GM21360 (cell line): ENCODE results near the gene TMPRSS4.

Experiments used
- ATAC-seq: cut with Tn5 transposase; IDR thresholded peaks from one replicate; pipeline ENCODE4 v1.9.1; 2021; ENCODE audit warnings: mild to moderate bottlenecking, moderate library complexity; ENCODE audit not compliant: unreplicated experiment

TMPRSS4 gene

DNA sequence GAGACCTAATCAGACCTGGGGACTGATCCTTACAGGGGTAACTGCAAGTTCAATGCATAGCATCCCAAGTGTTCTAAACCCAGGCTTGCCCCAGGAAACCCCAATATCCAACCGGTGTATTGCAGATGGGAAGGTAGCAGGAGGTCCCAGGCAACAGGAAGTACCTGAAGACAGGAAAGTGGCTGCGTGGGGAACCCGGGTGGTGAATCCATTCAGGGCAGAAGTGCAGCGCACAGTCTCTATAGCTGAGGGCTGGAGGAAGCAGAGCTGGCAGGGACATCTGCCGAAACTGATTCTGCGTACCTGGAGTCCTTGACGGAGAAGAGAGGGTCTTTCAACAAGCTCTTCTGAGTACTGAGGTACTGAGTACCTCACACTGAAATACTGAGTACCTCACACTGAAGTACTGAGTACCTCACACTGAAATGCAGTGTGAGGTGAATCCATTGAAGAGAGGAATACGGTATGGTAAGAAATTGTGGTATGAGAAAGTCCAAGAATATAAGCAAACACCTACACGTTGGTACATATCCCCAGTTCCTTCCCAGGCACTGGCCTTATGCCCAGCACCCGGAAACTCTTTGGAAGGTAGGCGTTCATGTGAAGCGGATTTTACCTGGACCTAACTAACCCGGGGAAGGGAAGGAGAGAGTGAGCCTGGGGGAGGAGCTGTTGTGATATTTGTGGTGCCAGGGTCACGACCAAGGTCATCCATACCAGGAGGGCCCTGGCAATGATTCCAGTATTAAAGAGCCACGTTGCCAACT is 55.7 kb downstream of the TMPRSS4 start:
- no peak for ATAC-seq

DNA sequence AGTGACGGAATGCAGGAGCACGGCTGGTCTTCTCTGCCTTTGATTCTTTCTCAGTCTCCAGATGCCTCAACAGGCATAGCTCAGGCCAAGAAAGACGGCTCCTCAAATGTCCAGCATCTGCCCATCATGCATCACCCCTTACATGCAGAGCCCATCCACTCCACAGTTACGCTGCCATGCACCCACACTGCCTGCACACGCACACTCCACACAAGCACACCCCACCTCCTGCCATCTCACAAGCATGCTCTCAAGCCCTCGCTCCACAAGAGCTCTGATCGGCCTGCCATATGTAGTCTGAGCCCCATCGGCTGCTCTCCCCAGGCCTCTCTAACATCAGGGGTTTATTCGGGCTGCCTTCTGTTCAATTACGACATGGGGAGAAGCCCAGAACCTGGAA is 56.9 kb downstream of the TMPRSS4 start:
- ATAC-seq = no peak

DNA sequence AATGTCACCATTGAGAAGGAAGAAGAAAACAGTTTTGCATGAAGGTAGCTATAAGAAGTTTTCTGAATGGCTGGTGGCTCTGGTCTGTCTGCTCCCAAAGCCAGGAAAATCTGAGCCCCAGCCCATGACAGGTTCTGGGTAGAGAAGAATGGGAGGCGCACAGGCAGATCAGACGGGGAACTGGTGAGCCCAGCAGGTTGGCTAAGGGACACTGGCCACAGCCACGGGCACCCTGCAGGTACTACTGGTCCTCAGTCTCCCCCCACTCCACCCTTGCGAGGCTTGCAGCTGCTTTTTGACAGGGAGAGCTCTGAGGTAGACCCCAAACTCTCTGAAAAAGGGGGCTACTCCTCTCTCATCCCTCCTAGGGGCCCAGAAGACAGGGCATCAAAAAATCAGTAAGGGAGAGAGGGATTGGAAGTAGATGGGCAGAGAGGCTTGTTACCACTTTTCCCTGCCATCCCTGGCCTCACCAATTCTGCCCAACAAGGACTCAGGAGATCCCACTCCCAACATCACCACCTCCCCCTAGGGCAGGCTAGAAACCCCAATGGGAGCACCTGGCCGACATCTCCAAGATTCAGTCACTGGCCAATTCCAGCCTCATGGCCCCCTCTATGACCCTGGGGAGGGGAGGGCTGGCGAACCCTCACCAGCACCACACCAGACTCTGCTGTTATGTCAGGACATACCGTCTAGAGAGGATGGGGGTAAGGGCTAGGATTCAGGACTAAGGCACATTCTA is 58.3 kb downstream of the TMPRSS4 start:
- ATAC-seq = no peak

DNA sequence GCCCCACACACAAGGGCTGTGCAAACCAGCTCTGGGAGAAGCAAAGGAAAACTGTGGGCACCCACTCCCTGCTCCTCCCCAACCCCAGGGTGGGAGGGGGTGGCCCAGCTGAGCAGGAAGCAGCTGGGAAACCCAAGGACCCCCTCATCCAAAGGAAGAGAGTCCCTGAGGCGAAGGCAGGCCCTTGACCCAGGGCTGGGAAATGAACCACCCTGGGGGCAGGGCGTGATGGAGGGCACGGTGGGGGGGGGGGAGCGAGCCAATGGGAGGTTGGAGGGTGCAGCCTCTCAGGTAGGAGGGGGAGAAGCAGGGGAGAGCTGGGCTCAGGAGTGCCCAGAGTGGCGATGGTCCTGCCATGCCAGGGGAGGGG is 58.9 kb downstream of the TMPRSS4 start:
- ATAC-seq = no peak

DNA sequence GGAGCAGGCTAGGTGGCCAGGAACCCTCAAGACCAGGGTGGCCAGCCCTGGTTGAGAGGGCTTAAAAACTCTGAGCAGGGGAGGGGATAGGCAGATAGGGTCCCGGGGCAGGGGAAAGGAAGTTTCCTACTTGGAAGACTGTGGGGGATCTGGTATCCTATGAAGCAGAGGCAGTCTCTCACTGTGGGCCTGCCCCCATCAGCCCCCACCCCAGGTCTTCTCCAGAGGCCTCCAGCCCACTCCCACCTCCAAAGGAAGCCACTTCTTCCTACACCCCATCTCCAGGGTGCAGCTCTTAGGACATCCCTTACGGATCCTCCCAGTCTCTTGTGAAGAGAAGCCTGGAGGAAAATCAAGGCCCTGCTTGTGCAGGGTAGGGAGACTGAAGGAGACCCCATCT is 59.5 kb downstream of the TMPRSS4 start:
- ATAC-seq = no peak

DNA sequence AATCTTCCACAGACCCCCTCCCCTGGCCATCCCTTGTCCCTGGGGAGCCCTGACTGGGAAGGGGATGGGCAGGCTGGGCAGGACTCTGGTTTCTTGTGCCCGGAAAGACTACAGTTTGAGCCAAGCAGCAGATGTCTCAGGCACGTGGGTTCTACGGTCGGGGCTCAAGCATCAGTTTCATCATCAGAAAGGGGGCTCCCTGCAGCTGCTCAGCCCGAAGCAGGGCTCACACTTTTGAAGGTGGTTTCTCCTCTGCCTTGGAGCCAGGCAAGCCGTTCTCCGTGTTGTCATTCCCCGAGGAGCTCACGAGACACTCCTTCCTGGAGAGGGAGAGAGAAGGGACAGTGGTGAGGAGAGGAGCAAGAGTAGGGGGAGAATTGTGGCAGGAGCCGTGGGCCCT is 59.9 kb downstream of the TMPRSS4 start:
- ATAC-seq = no peak

DNA sequence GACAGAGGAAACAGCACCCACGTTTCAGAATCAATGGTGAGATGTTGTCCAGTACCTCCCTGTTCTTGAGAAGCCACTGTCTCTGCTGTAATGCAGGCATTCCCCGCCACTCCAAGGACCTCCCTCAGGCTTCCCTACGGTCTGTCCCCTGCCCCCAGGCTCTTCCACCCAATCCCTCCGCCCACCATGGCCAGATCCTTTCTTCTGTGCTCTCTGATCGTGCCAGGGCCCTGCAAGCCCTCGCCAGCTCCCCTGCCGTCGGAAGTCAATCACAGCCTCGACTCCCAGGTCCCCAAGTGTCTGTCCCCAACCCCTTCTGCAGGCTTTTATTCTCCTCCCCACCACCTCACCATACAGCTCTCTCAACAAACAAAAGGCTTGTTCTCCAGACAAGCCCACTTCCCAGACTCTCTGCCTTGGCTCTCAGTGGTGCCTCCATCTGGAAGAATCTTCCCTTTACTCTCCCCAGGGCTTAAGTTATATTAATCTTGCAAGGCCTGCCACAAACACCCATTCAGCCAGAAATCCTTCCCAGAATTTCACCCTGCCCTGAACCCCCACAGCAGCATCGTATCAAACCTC is 62.1 kb downstream of the TMPRSS4 start:
- ATAC-seq = no peak

DNA sequence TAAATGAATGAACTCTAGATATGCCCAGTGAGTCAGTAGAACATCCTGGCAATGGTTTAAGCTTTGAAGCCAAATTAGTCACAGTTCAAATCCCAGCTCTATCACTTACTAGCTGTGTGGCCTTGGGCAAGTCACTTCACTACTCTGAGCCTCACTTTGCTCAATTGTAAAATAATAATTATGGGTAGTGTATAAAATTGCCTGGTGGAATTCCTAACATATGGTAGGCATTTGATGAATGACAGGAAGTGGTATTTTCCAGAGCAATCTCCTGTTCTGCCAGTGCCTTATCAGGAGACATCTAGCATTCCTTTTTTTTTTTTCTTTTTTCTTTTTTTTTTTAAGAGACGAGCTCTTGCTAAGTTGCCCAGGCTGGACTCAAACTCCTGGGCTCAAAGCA is 62.7 kb downstream of the TMPRSS4 start:
- ATAC-seq = no peak

DNA sequence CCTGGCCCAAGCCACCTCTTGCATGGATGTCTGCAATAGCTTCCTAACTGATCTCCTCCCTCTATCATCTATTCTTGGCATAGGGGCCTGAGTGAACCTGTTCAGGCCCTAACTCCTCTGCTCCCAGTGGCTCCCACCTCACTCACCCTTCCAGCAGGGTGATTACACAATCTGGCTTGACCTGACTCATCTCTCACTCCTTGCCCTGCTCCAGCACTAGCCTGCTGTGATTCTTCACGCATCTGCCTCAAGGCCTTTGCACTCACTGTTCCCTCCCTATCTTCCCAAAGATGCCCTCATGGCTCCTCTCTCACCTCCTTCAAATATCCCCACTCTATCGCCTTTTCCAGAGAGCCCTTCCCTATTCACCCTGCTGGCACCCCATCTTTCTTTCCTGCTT is 65.2 kb downstream of the TMPRSS4 start:
- ATAC-seq = no peak

DNA sequence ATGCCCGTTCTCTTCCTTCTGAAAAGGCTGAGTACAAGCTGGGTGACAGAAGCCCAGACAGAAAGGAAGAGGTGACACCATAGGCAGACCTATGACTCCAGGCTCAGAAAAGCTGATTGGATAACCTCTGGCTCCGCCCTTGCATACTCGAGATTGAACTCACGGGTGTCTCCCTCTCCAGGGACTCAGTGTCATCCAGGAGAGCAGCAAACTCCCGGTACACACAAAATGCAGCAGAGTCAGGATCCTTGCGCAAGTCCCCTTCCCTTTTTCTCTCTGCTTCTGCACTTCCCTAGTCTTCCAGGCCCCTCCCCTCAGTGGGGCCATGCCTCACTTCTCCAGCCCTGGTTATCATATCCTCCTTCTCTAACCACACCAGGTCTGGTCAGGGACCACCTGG is 65.9 kb downstream of the TMPRSS4 start:
- no peak for ATAC-seq

DNA sequence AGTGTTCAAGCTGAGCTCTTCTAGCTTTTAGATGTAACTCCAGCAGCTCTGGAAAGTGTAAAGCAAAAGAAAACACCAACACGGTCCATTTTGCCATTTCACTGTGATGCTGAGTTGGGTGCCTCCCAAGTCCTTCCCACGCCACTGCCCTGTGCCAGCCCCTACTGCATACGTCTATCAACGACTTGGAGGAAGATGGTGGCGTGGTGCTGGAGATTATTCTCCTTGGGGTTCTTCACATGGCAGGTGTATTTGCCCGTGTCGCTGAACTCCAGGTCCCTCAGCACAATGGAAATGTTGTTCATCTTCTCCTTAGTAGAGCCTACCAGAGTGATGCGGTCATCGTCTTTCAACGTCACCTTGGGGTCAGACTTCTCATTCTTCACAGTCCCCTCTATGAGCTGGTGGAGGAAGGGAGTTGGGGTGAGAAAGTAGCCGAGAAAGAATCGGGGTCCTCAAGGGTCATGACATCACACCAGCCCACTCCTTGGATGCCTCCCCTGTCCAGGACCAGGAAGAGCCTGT is 66.8 kb downstream of the TMPRSS4 start:
- no peak for ATAC-seq

DNA sequence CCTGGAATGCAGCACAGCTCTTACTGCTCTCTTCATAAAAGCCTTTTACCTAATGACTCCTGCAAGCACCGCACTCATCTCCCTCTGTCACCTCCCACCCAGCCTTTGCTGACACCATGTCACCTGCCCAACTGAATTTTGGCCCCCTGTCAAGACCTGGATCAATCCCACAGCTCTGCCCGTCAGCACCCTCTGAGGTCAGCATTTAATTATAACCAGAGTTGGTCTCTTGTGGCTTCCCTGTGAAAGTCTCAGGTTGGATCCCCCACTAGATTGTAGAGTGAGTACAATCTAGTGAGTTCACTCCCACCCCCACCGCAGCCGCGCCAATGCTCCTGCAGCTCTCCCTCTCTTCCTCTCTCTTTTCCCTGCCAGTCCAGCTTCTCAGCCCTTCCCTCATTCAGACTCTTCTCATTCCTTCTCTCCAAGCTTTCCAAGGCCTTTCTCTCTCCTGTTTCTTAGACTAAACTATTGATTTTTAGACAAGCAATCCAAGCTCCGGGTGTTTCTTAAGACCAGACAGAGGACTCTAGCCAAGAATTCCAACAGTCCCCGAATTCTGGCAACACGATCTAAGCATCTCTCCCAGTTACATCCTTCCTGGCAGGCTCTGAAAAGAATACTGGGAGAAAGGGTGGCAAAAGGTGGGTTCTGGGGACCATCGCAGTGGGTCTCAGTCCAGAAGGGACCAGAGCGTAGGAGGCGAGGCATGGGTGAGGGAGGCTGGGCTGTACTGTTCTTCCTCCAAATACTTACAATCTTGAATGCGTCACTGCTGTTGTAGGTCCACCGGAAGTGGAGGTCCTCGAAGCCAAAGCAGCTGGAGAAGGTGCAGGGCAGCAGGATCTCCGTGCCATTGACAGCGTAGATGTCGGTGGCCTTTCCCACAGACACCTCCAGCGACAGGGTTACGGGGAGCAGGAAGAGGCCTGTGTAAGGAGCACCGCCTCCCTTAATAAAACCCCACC is 67.7 kb downstream of the TMPRSS4 start:
- ATAC-seq = no peak

DNA sequence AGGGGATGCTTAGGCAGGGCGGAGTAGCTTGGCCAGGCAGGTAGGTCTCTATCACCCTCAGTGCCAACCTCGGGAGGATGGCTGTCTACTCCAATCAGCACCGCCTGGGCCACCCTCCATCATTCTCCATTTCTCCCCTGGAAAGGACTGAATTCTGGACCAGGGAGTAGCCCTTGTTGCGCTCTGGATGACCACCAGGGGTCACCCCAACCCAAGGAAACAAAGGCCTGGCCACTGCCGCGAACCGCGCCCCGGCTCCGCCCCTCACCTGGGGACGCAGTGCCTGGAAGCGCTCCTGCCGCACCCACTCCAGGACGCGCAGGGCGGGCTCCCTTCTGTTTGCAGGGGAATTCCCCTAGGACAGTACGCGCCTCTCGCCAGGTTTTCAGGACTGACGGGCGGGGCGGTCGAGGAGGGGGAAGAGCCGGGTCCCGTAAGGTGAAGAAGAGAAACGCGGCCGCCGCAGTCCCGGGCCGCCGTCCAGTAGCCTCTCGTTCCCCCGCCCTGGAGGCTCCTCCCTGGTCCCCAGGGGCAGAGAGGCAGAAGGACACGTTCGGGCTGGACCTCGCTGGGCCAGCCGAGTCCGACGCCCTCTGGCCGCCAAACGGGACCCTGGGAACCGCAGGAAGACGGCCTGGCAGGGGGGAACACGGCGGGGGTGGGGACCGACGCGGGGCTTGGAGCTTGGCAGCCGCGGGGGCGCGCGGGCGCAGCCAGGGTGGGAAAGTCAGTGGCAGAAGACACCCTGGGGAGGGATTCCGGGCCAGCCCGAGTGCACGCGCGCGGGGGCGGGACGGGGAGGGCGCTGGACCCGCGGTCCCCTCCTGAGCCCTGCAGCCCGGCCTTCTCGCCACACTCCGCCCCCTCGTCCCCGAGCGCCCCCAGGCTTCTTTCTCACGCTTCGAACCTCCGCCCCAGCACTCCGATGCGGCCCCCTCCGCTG is 68.7 kb downstream of the TMPRSS4 start:
- ATAC-seq = peak; percentile 83

DNA sequence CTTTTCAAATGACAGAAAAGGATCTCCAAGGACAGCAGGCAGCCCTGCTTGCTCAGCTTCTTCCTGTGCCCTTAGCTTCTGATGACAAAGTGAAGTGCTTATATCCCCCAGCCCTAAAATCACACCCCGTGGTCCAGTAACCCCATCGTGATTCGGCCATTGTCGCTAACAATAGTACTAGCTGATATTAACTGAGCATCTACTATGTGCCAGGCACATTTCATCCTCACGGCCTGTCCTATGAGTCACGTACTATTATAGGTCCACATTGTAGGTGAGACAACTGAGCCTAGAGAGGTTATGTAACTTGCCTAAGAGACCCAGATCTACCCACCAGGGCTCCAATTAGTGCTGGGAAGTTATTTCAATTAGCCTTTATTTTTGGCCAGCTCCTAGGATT is 69.7 kb downstream of the TMPRSS4 start:
- ATAC-seq = no peak

DNA sequence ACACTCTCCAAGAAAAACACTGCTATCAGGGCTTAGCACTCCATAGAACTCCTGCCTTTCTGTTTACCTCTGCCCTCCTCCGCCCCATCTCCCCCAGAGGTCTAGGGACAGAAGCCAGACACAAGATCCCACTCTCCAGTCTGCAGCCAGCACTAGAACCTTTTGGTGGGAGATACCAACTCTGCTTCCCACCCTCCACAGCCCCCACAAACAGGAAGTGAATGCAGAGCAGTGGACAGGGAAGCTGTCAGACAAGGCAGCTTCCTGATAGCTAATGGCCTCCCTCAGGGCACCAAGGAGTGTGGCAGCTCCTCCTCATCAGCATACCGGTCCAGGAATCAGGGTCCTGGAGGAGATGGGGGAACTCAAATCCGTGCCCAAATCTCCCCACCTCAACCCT is 70.6 kb downstream of the TMPRSS4 start:
- no peak for ATAC-seq

DNA sequence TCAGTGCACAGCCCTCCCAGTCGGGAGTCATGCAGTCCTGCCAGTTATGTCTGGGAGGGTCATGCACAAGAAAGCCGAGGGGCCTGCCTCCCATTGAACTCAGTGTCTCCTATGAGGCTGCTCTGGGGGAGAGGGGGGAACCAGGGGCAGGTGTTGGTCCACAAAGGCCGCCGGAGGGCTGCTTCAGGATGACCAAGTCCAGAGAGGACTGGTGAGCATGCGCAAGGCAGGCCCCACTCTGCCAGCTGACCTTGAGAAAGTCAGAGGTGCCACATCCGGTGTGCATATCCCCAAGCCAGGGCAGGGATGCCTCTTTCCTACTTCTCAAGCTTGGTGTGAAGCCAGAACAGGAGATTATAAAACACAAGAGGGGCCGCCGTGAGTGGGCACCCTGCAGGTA is 71.4 kb downstream of the TMPRSS4 start:
- ATAC-seq = no peak

DNA sequence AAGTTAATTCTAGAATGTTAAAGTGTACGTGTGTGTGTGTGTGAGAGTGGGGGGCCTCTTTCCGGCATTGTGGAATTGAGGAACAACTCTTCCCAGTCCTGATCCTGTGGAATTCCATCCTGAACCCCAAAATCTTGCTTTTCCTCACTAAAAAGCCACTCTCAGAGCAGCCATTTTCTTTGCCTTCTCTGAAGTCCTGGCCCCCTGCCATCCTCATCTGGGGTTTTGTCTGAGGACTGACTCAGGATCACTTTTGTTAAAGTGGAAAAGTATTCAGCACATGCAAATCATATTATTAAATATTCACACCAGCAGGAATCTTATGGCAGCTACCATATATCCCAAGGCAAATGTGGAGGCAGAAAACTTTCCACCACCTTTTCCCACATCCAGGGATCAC is 72.0 kb downstream of the TMPRSS4 start:
- no peak for ATAC-seq

DNA sequence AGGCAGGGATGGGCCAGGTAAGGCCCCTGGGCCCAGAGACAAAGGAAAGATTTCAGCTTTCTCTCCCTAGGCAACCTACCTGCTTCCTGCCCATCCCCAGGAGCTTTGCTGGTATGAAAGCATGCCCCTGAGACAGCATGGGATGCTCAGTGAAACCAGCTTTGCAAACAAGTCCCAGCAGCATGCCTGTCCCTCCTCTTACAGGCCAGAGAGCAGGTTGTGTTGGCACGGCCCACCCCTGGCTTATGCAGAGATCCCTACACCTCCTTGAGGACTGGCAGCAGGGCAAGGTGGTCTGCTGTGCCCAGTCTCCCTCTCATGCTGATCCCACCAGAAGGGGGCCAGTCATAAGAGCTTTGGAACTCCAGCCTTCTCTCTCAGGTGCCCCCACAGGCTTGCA is 72.6 kb downstream of the TMPRSS4 start:
- no peak for ATAC-seq

DNA sequence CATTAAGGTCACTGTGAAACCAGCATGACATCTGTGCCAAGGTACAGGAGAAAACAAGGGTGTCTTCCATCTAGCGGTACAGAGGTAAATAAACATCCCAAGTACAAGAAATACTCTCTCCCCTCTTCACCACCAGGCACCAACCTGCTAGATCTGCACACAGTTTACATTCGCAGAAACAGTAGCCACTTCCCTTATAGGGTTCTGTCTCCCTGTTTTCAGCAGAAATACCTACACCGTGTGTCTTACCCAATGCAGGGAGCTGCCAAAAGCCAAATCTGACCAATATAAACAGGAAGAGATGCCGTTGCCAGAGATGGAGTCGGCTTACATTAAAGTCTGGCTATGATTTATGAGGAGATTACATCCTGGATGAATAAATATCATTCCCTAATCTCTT is 74.6 kb downstream of the TMPRSS4 start:
- ATAC-seq = no peak

DNA sequence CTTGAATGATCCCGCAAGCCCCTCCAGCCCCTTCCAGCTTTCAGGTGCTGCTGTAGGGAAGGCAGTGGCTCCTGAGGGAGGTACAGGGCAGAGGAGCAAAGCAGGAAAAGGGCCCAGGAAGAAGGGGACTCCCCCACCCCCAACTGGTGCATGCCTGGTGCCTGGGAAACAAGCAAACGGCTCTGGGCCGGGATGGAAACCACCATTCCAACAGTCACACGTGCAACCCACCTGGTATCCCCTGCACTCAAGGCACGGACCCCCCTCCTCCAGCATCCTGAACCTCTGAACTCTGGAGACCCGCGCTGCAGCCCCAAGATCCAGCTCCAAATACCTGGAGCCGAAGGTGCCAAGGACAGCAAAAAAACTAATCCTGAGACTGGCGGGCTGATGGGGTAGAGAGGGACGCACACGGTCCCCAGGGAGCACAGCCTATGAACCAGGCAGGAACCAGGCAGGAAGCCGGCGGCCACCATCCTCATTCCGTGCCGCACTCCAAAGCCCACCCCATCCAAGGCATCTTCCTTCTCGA is 75.2 kb downstream of the TMPRSS4 start:
- ATAC-seq = no peak
